Activated naive CD4-positive, alpha-beta T cell treated with anti-CD3 and anti-CD28 coated beads, Interleukin-2, amount 10 ng/mL, durations not matched to agents 5 hours and 36 hours (primary cell): ENCODE results near the gene MSTN. TPM values are rescaled to one million over a fixed set of nuclear protein-coding genes. Genes with fewer than 3 reads are reported as not detected.

ENCODE experiments used
- total RNA-seq, 2 experiments: library from RNA; stranded (reverse); gene quantifications; one replicate each; pipeline ENCODE4 v1.2.3, GENCODE V29; 2021

MSTN gene
- not detected for total RNA-seq

DNA sequence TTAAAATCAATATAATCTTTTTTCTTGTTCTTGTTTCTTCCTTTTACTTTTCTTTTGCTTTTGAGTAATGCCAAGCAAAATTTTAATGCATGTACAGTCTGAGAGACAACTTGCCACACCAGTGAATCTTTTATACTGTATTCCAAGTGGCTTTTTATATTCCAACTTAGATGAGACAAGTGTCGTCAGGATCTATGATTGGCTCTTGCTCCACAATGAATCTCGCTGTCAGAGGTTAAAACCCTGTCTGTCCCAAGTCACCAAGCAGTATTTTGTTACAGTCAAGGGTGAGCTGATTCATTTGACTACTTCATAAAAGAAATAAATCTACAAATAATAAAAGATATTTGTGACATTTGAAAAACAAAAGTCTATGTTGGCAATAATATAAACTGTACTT is at the start of gene MSTN:
Gene MSTN, minus strand, starts transcription at position 129 of the 400 bp plus-strand sequence. CDS start 133 bp downstream, outside the sequence.

